Omental fat pad (tissue), 4 donors: ENCODE results near the gene ANKRD28. TPM values are rescaled to one million over a fixed set of nuclear protein-coding genes. Genes with fewer than 3 reads are reported as not detected.
"Not testable (repeated sequence)": the region's sequence is repeated elsewhere in the genome, so short reads cannot be mapped to it uniquely, and the experiment has no call there.

Experiments used
- ATAC-seq: fragments of 150-250 bp; one replicate; pipeline ENCODE4 v1.9.1; 2016; ENCODE audit warnings: mild to moderate bottlenecking, moderate library complexity; ENCODE audit not compliant: low FRiP score
- DNase-seq: peaks from one replicate; pipeline ENCODE4 v3.0.0-alpha.2; 2019; ENCODE audit warnings: low spot score
- small RNA-seq: library from RNA; depleted of rRNA; stranded (forward); fragments of <200 nt; gene quantifications from one replicate; pipeline ENCODE3, GENCODE V24; 2016
- total RNA-seq, 4 donors: library from RNA; depleted of rRNA; stranded (reverse); fragments of >200 nt; gene quantifications; one replicate each; pipeline ENCODE4 v1.1.0, GENCODE V29; 2016
- TF ChIP-seq, protein P1 (sequence below), 3 donors: fragments of 450-650 bp; IDR thresholded peaks; one replicate each; pipeline ENCODE4 v1.5.1; 2016 to 2017; ENCODE audit warnings: antibody characterized with exemption in 3 of 3, mild to moderate bottlenecking in 3 of 3, moderate library complexity in 2 of 3

Gene ANKRD28
- total RNA-seq, 4 donors from 2014 or later = 47.6 to 197 (median 59.5) TPM

DNA sequence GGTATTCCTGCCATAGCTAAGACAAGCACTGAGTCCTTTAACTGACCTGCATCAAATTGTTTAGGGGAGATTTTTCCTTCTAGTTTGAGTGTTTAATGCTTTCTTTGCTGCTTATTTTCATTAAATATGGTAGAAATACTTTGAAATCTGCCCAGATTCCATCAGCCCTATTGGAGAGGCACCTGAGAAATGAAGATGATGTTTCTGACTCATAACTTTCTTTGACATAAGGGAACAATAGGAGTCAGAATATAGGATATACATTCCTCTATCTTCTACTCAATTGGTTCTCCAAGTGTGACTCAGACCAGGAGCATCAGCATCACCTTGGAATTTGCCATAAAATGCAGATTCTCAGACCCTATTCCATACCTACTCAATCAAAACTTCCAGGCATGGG, 168.8 kb downstream of the ANKRD28 start:
- TF ChIP-seq, protein P1, sequence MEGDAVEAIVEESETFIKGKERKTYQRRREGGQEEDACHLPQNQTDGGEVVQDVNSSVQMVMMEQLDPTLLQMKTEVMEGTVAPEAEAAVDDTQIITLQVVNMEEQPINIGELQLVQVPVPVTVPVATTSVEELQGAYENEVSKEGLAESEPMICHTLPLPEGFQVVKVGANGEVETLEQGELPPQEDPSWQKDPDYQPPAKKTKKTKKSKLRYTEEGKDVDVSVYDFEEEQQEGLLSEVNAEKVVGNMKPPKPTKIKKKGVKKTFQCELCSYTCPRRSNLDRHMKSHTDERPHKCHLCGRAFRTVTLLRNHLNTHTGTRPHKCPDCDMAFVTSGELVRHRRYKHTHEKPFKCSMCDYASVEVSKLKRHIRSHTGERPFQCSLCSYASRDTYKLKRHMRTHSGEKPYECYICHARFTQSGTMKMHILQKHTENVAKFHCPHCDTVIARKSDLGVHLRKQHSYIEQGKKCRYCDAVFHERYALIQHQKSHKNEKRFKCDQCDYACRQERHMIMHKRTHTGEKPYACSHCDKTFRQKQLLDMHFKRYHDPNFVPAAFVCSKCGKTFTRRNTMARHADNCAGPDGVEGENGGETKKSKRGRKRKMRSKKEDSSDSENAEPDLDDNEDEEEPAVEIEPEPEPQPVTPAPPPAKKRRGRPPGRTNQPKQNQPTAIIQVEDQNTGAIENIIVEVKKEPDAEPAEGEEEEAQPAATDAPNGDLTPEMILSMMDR (IDR thresholded peaks at IDR 0.05) = no peak
- ATAC-seq = no peak
- no peak for DNase-seq

GRCh38 chr3:15623535-15624440, 174.0 kb downstream of the ANKRD28 start:
- DNase-seq (no peak), ATAC-seq (no peak)
- TF ChIP-seq, protein P1 (IDR thresholded peaks at IDR 0.05) = no peak

- not testable (repeated sequence) for ATAC-seq, DNase-seq
Measured at GRCh38 chr3:15619659-15620464, 177.9 kb downstream of the ANKRD28 start.

Small RNA genes within 50 kb of the gene (small RNA-seq; reads per million reads assigned to genes)
- gene MIR3134 (not detected), gene RN7SL4P (not detected)

Other genes with a start within 250 kb of the ANKRD28 start
- 10 to 100 TPM; 19.8 to 26.4 (median 21.1) TPM for gene HACL1, start 196.4 kb downstream of the ANKRD28 start, total RNA-seq
- gene BTD, start 196.2 kb downstream of the ANKRD28 start, total RNA-seq = 10 to 100 TPM; 17.0 to 49.4 (median 41.6) TPM